Bronchial epithelial cell (primary cell): ENCODE data around the gene TLK2. TPM values are rescaled to one million over a fixed set of nuclear protein-coding genes. Genes with fewer than 3 reads are reported as not detected.

ENCODE experiments used
- DNase-seq: peaks from one replicate; pipeline ENCODE4 v3.0.0-alpha.2; 2010; ENCODE audit warnings: low read depth
- FAIRE-seq: peaks from 2 replicates; lab custom pipeline; 2011; peaks lifted over from hg19 to GRCh38; lab: Jason Lieb, UNC
- H3K27me3 ChIP-seq: 2 replicates; pipeline ENCODE4 v1.5.1; 2011; ENCODE audit warnings: low read length; ENCODE audit not compliant: control insufficient read depth, insufficient read depth
- H3K36me3 ChIP-seq: 2 replicates; pipeline ENCODE4 v1.5.1; 2011; ENCODE audit warnings: low read length; ENCODE audit not compliant: control insufficient read depth, insufficient read depth
- H3K4me3 ChIP-seq: 2 replicates; pipeline ENCODE4 v1.5.1; 2011; ENCODE audit warnings: mild to moderate bottlenecking, low read depth, low read length, control low read depth
- CTCF ChIP-seq: IDR thresholded peaks from 2 replicates; pipeline ENCODE4 v1.5.1; 2011; ENCODE audit warnings: mild to moderate bottlenecking, moderate library complexity, low read length, control low read depth, inconsistent platforms; ENCODE audit not compliant: insufficient read depth, severe bottlenecking
- total RNA-seq: library from RNA; depleted of rRNA; stranded (reverse); fragments of >200 nt; gene quantifications from 2 replicates; pipeline ENCODE4 v1.2.1, GENCODE V29; 2014

The TLK2 gene
- total RNA-seq, 1 donor from 2014 or later: 37.4 TPM

DNA sequence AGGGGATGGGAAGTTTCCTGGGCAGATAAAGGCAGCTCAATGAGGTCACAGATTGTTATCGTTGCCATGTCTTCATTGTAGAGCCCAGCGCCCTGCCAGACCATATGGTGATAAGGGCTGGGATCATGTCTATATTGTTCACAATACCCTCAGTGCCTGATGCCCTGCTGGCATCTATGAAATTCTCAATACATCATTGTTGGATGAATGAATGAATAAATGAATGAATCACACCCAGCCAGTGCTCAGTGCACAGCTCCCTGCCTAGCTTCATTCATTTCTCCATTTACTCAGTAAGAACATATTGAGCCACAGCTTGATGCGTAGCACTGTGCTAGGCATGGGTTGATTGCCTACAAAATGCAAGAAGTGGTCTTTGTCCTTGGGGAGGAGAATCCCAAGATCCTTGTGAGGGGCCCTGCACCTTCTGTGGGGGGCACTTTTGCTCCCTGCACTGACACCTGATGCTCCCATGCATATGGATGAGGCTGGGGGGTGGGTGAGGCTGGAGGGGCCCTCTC lies 178.6 kb downstream of the TLK2 start:
- Histone ChIP-seq H3K27me3 (no peaks in the 10 kb centered on the region), H3K36me3 (no peaks in the 10 kb centered on the region), H3K4me3 (no peak overlapping the region)
- DNase-seq (no peak), FAIRE-seq (no peak)
- TF ChIP-seq CTCF: no peak

DNA sequence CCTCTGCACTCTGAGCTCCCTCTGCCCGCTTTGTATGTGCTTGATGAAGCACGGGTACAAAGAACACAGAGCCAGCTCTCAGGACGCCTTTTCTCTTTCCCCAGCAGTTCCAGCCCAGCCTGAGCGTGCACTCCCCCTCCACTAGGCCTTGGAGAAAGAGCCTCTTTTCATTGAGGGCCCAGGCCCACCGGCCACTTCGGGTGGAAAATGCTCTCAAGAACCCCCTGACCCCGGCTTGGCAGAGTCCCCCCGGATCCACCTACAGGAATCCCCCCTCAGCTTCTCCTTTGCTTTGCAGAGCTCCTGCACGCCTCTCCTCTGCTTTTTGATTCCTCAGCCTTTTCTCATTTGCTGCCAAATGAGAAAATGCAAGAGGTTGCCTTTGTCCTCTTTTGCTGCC lies 179.1 kb downstream of the TLK2 start:
- H3K4me3 ChIP-seq: no peak overlapping the region
- no peaks in the 10 kb centered on the region for H3K27me3 ChIP-seq
- no peak for FAIRE-seq
- TF ChIP-seq CTCF: no peak
- no peak for DNase-seq
- no peaks in the 10 kb centered on the region for H3K36me3 ChIP-seq

- FAIRE-seq (no peak), DNase-seq (no peak)
- no peaks in the 10 kb centered on the region for H3K27me3 ChIP-seq
- TF ChIP-seq CTCF: no peak
- no peak overlapping the region for H3K4me3 ChIP-seq
- no peaks in the 10 kb centered on the region for H3K36me3 ChIP-seq
Observed at GRCh38 chr17:62658136-62658920, 179.7 kb downstream of the TLK2 start.

GRCh38 chr17:62660629-62661118 lies 182.0 kb downstream of the TLK2 start:
- FAIRE-seq: no peak

DNA sequence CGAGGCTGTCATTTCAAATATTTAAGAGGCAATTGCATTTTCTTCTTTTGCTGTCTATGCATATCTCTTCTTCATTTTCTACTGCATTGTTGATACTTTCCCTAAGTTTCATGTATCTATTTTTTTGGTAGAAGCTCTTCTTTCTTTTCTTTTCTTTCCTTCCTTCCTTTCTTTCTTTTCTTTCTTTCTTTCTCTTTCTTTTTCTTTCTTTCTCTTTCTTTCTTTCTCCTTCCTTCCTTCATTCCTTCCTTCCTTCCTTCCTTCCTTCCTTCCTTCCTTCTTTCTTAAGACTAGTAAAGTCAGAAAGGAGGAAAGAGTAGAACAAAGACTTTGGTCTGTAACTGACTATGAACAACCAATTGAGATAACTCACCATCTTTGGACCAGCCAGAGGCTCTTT lies 182.7 kb downstream of the TLK2 start:
- H3K36me3 ChIP-seq: no peaks in the 10 kb centered on the region
- TF ChIP-seq CTCF: no peak
- FAIRE-seq: no peak

More at GRCh38 chr17:62660629-62661118, 182.0 kb downstream of the TLK2 start:
- Histone ChIP-seq H3K4me3 (no peak overlapping the region), H3K36me3 (no peaks in the 10 kb centered on the region), H3K27me3 (no peaks in the 10 kb centered on the region)
- DNase-seq: no peak
- no peak for TF ChIP-seq CTCF

GRCh38 chr17:62662855-62663254 lies 184.2 kb downstream of the TLK2 start:
- no peak for FAIRE-seq

More for the DNA sequence above, 182.7 kb downstream of the TLK2 start:
- Histone ChIP-seq H3K27me3 (no peaks in the 10 kb centered on the region), H3K4me3 (no peak overlapping the region)
- no peak for DNase-seq

More at GRCh38 chr17:62662855-62663254, 184.2 kb downstream of the TLK2 start:
- TF ChIP-seq CTCF: no peak
- DNase-seq: no peak
- Histone ChIP-seq H3K27me3 (no peaks in the 10 kb centered on the region), H3K36me3 (no peaks in the 10 kb centered on the region), H3K4me3 (no peak overlapping the region)
